Thoracic aorta (tissue), 2 donors: Measurements from ENCODE around the gene GALNT15. TPM values are rescaled to one million over a fixed set of nuclear protein-coding genes. Genes with fewer than 3 reads are reported as not detected.

Experiments used
- ATAC-seq: fragments of 150-250 bp; one replicate; pipeline ENCODE4 v1.8.0; 2017; ENCODE audit warnings: low read depth; ENCODE audit not compliant: insufficient number of reproducible peaks, low FRiP score
- DNase-seq: peaks from one replicate; pipeline ENCODE4 v3.0.0-alpha.2; 2020; ENCODE audit warnings: low spot score
- H3K27ac ChIP-seq, 2 donors: fragments of 200-600 bp; sonication (generic); 1 replicate in 1 of 2; 2 replicates in 1 of 2; pipeline ENCODE4 v1.5.1; 2016; ENCODE audit warnings: mild to moderate bottlenecking in 2 of 2, moderate library complexity in 2 of 2
- H3K27me3 ChIP-seq: fragments of 200-600 bp; sonication (generic); replicated peaks from 2 replicates; pipeline ENCODE4 v1.6.0; 2016; ENCODE audit warnings: mild to moderate bottlenecking; ENCODE audit not compliant: insufficient read depth
- H3K36me3 ChIP-seq: fragments of 200-600 bp; sonication (generic); one replicate; pipeline ENCODE4 v1.5.1; 2016
- H3K4me1 ChIP-seq, 2 donors: fragments of 200-600 bp; sonication (generic); 1 replicate in 1 of 2; 2 replicates in 1 of 2; pipeline versions ENCODE4 v1.5.1 to v1.6.0; 2016; ENCODE audit warnings: low read depth in 2 of 2, mild to moderate bottlenecking in 1 of 2; ENCODE audit not compliant: control insufficient read depth in 1 of 2
- H3K4me3 ChIP-seq: fragments of 200-600 bp; sonication (generic); 2 replicates; pipeline ENCODE4 v1.5.1; 2016; ENCODE audit warnings: mild to moderate bottlenecking
- H3K9me3 ChIP-seq: fragments of 200-600 bp; sonication (generic); 2 replicates; pipeline ENCODE4 v1.5.1; 2016
- total RNA-seq, 2 donors: library from RNA; depleted of rRNA; stranded (reverse); fragments of >200 nt; gene quantifications; one replicate each; pipeline versions ENCODE4 v1.1.0 to v1.2.3, GENCODE V29; 2016
- TF ChIP-seq, protein P1 (sequence below): fragments of 200-600 bp; sonication (generic); IDR thresholded peaks from one replicate; pipeline ENCODE4 v1.5.1; 2019; ENCODE audit warnings: antibody characterized with exemption

Gene GALNT15
- total RNA-seq, 2 donors from 2014 or later = 157 to 167 TPM

DNA sequence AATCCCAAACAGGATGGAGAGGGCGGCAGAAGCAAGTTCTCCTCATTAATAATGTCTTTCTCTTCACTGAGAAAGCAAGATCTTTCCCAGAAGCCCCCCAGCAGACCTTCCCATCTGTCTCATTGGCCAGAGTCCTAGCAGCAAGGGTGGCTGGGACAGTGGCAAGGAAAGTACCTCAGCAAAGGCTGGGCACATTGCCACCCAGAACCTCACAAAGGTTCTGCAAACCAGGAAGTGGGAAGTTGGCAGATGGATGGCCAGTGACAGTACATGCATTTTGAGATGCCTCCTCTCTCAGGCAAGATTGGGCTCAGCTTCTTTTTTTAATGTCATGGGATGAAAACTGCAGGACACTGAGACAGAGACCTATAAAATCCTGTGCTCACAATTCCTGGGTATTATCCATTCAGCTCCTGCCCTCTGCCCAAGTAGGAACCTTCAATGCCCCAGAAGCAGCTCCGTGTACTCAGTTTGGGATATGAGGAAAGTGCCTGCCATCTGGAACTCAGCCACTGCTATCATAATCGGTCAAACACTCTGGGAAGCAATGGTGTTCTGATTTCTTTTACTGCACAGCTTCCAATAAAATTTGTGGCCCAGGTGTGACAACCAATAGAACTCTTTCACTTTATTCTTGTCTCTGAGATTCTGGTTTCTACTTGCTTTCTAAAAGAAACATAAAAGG lies 64.7 kb downstream of the GALNT15 start:
- DNase-seq (no peak), ATAC-seq (no peak)
- Histone ChIP-seq H3K36me3 (no peaks in the 10 kb centered on the region), H3K9me3 (no peaks in the 10 kb centered on the region), H3K27me3 (no peaks in the 10 kb centered on the region), H3K4me3 (no peak overlapping the region), H3K4me1 (peaks cover 14 to 22% of the 10 kb centered on the region in 2 donors), H3K27ac (no peak overlapping the region)
- TF ChIP-seq, protein P1, sequence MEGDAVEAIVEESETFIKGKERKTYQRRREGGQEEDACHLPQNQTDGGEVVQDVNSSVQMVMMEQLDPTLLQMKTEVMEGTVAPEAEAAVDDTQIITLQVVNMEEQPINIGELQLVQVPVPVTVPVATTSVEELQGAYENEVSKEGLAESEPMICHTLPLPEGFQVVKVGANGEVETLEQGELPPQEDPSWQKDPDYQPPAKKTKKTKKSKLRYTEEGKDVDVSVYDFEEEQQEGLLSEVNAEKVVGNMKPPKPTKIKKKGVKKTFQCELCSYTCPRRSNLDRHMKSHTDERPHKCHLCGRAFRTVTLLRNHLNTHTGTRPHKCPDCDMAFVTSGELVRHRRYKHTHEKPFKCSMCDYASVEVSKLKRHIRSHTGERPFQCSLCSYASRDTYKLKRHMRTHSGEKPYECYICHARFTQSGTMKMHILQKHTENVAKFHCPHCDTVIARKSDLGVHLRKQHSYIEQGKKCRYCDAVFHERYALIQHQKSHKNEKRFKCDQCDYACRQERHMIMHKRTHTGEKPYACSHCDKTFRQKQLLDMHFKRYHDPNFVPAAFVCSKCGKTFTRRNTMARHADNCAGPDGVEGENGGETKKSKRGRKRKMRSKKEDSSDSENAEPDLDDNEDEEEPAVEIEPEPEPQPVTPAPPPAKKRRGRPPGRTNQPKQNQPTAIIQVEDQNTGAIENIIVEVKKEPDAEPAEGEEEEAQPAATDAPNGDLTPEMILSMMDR = no peak

DNA sequence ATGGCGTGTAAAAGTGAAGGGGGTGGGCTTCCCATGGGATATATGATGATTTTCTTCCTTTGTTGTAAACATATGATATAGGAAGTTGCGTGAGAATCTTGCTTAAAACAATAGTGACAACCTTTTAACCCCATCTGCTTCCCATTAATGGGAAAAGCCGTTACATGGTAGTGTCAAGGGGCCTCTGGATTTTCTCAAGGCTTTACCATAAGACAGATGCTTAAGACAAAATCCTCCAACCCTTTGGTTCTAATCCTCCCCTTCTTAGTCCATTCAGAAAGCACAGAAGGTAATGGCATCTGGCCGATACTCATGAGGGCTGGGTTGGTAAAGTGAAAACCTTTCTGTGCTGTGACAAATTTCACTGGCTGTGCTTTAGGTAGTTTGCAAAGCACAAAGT lies 65.3 kb downstream of the GALNT15 start:
- Histone ChIP-seq H3K27ac (no peak overlapping the region), H3K36me3 (no peaks in the 10 kb centered on the region), H3K4me3 (no peak overlapping the region), H3K9me3 (no peaks in the 10 kb centered on the region), H3K27me3 (no peaks in the 10 kb centered on the region), H3K4me1 (peaks cover 19 to 28% of the 10 kb centered on the region in 2 donors)
- ATAC-seq = no peak
- TF ChIP-seq, protein P1 = no peak
- no peak for DNase-seq

DNA sequence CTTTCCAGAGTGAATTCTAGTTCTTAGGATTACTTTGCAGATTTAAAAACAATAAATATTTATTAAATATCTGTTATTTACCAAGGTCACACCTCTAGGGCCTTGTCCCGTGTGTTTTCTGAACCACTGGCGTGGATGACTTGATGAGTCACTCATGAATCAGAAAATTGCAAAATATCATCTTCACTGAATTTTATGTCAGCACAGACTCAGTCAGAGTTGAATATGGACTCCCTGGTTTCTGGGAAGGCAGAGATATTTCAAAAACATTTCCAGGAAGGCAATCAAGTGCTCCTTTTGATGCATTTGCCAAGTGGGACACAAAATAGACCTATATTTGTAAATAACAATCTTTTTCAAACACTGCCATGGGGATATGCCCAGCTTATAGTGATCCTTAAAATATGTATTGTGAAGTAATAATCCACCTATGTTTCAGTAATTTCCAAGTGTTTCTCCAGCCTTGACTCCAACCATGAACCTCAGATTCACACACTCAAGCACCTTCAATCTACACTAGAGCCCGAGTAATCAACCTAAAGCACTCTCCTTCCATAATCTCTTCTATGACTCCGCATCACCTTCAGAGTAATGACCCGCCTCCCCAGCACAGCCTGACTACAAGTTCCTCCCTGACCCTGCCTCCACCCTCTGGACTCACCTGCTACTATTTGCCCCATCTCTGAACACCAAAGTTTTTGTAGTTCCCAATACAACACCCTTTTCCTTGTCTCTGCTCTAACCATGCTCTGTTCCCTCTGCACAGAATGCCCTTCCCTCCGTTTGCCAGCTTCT lies 65.9 kb downstream of the GALNT15 start:
- no peak for ATAC-seq
- no peak overlapping the region for H3K27ac ChIP-seq
- TF ChIP-seq, protein P1 = no peak

DNA sequence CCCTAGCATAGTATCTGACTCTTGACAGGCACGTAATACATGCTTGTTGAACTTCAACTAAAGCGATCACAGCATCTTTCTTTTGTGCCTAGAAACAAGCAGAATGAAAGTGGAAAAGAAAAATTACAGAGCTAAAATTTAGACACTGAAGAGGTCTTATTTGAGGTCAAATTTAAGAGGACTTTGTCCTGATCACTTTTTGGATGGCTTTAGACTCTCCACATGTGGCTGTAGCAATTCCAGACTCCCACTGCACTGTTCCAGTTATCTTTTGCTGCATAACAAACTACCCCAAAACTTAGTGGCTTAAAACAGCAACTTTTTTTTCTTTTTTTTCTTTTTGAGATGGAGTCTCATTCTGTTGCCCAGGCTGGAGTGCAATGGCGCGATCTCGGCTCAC lies 66.7 kb downstream of the GALNT15 start:
- Histone ChIP-seq H3K27me3 (no peaks in the 10 kb centered on the region), H3K4me3 (no peak overlapping the region), H3K36me3 (no peaks in the 10 kb centered on the region), H3K4me1 (peaks cover 23 to 37% of the 10 kb centered on the region in 2 donors), H3K9me3 (no peaks in the 10 kb centered on the region), H3K27ac (no peak overlapping the region)
- TF ChIP-seq, protein P1 = no peak
- DNase-seq (no peak), ATAC-seq (no peak)

More for the DNA sequence above, 65.9 kb downstream of the GALNT15 start:
- no peaks in the 10 kb centered on the region for H3K27me3 ChIP-seq
- peaks cover 23 to 34% of the 10 kb centered on the region in 2 donors for H3K4me1 ChIP-seq
- H3K36me3 ChIP-seq = no peaks in the 10 kb centered on the region
- H3K4me3 ChIP-seq = no peak overlapping the region
- DNase-seq = no peak
- no peaks in the 10 kb centered on the region for H3K9me3 ChIP-seq

DNA sequence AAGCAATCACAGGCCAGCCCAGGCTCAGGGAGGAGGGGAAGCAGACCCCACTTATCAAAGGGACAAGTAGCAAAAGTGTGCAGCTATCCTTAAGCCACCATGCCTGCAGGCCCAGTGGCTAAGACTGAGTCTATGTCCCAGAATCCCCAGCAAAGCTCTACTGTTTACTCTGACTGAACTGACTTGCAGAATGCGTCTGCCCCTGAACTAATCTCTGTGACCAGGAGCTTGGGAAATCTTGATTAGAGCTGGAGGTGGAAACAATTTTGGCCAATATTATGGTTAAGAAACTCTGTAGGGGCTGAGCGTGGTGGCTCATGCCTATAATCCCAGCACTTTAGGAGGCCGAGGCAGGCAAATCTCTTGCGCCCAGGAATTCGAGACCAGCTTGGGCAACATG lies 67.7 kb downstream of the GALNT15 start:
- no peak overlapping the region for H3K27ac ChIP-seq

More for the DNA sequence above, 67.7 kb downstream of the GALNT15 start:
- TF ChIP-seq, protein P1 = no peak
- DNase-seq (no peak), ATAC-seq (no peak)
- H3K4me3 ChIP-seq = no peak overlapping the region
- H3K36me3 ChIP-seq = no peaks in the 10 kb centered on the region
- peaks cover 19 to 27% of the 10 kb centered on the region in 2 donors for H3K4me1 ChIP-seq
- no peaks in the 10 kb centered on the region for H3K9me3 ChIP-seq
- H3K27me3 ChIP-seq = no peaks in the 10 kb centered on the region
